GM11168 (cell line): ENCODE results near the gene MTG2.

ENCODE experiments used
- in situ Hi-C: fragments of 300-500 bp; cut with MboI; formaldehyde crosslinking; loops from one replicate; pipeline ENCODE4 v1.12.0; 2022; ENCODE audit warnings: low sequenced_read_pairs; ENCODE audit not compliant: unreplicated experiment

Gene MTG2

DNA sequence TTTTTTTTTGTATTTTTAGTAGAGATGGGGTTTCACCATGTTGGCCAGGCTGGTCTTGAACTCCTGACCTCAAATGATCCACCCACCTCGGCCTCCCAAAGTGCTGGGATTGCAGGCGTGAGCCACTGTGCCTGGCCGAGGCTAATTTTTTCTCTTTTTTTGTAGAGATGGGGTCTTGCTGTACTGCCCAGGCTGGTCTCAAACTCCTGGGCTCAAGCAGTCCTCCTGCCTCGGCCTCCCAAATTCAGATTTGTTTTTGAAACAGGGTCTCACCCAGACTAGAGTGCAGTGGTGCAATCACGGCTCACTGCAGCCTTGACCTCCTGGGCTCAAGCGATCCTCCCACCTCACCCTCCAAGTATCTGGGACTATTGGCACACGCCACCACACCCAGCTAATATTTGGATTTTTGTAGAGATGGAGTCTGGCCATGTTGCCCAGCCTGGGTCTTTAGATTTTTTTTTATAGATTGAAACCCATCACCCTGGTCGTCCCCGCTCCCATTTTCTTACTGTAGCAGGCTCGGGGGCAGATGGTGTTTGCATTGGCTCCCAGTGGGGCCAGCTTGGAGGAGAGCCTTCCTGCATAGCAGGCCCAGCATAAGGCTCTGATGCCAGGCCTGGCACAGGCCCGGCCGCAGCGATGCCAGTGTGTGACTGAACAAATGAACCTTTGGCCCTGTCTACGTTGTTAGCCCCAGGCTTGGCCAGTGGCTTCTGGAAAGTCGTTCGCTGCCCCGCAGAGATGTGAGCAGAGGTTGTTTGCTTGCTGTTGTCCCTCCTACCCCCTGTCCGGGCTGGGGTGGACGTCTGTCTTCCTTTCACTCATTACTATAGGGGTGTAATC lies 4.3 kb upstream of the MTG2 start:
- in situ Hi-C loops = no loop called here

- in situ Hi-C loops = no loop called here
Observed at GRCh38 chr20:62179162-62179504, 3.7 kb upstream of the MTG2 start.

- in situ Hi-C loops = no loop called here
Observed at GRCh38 chr20:62181808-62182207, 1.0 kb upstream of the MTG2 start.

DNA sequence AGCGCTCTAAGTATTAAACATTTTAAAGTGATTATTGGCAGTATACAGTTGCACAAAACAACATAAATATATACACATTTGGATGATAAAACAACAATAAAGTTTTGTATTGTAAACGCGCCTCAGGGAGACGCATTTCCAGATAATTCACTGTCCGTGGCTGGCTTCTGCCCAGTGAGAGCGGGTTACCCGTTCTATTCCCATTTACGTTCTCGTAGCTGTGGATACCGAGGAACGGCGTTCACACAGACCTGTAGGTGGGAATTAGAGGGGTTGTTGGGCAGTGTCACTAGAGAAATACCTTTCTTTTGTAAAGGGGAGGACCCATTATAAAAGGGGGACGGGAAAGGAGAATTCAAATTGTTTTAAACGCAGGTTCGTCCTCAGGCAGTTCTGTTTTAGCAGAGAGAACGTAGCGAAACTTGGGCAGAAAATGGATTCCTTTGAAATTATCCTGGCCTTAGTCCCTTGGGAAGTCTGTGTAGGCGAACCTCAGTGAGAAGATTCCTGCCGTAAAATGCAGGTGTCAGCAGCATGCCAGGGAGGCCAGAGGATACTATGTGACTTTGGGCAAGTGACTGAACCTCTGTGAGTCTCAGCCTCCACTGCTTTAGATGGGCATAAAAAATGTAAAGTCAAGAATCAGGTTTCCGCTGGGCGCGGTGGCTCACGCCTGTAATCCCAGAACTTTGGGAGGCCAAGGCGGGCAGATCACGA lies 756 bp downstream of the MTG2 start:
- in situ Hi-C loops = no loop called here

GRCh38 chr20:62186096-62186426 lies 3.2 kb downstream of the MTG2 start:
- in situ Hi-C loops = no loop called here

- in situ Hi-C loops = no loop called here
Observed at GRCh38 chr20:62186887-62187866, 4.3 kb downstream of the MTG2 start.

GRCh38 chr20:62190639-62191411 lies 8.0 kb downstream of the MTG2 start:
- in situ Hi-C loops = no loop called here

GRCh38 chr20:62191781-62192559 lies 9.1 kb downstream of the MTG2 start:
- in situ Hi-C loops = no loop called here

DNA sequence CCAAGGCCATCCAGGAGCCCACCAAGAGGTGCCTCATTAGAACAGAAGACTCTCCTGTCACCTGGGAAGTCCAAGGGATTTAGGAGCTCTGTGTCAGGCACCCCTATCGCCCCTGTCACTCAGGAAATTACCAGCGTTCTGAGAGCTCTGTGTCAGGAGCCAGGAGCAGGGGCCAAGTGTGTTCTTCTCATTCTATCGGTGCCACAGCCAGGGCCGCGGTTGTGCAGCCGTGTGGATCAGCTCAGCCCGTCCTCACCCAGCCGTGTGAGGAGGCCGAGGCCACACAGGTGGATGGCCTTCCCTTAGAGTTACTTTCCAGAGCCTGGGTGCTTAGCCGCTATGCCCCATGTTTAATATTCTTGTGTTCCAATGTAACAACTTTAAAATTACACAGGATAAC lies 9.8 kb downstream of the MTG2 start:
- in situ Hi-C loops = no loop called here

- in situ Hi-C loops = no loop called here
Observed at GRCh38 chr20:62193079-62194025, 10.5 kb downstream of the MTG2 start.

- in situ Hi-C loops = no loop called here
Observed at GRCh38 chr20:62195075-62195405, 12.2 kb downstream of the MTG2 start.

DNA sequence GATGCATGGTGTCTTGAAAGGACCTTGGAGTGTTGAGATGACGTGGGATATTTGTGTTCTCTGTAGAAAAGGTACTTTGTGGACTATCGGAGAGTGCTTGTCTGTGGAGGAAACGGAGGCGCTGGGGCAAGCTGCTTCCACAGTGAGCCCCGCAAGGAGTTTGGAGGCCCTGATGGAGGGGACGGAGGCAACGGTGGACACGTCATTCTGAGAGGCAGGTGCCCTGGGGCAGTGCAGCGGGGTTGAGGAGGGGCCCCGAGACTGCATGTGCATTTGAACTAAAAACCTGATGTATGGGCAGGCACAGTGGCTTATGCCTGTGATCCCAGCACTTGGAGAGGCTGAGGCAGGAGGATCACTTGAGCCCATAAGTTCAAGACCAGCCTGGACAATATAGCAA lies 12.9 kb downstream of the MTG2 start:
- in situ Hi-C loops = no loop called here

GRCh38 chr20:62196286-62196685 lies 13.5 kb downstream of the MTG2 start:
- in situ Hi-C loops = no loop called here

DNA sequence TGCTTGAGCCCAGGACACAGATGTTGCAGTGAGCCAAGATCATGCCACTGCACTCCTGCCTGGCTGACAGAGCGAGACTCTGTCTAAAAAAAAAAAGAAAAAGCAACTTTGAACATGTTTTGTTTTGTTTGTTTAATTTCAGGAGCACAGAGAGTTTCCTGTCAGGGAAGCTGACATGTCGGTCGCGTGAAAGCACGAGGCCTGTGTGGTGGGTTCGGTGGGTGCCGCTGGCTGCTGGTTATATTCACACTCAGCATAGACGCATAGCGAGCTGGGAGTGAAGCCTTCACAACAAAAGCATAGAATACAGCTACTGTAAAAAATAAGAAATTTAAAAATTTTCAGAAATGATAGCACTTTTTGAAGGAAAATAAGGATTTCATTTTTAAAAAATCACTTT lies 14.5 kb downstream of the MTG2 start:
- in situ Hi-C loops = no loop called here

DNA sequence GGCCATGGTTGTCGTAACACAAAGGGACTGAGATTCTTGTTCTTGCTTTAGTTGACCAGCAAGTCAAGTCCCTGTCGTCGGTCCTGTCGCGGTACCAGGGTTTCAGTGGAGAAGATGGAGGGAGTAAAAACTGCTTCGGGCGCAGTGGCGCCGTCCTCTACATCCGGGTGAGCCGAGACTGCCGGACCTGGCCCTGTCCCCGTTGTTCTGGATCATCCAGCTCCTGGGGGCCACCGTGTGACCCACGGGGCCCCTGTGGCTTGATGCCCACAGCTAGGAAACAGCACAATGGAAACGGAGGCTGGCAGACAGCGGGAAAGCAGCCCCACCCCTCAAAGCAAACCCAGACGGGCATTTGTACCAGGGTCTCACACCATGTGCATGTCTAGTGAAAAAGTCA lies 15.0 kb downstream of the MTG2 start:
- in situ Hi-C loops = no loop called here

GRCh38 chr20:62198496-62198895 lies 15.7 kb downstream of the MTG2 start:
- in situ Hi-C loops = no loop called here

DNA sequence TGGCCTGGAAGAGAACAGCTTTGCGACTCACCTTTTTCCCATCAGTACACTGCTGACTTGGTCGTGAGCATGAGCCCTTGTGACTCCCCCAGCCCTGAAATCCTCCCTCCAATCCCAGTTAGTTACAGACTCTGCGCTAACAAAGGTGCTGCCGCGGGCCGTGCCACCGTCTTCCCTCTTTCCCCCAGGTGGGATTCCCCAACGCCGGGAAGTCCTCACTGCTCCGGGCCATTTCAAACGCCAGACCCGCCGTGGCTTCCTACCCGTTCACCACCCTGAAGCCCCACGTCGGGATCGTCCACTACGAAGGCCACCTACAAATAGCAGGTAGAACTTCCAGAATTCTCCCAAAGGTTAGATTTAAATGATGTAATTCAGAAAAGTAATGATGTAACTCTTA lies 16.1 kb downstream of the MTG2 start:
- in situ Hi-C loops = no loop called here

DNA sequence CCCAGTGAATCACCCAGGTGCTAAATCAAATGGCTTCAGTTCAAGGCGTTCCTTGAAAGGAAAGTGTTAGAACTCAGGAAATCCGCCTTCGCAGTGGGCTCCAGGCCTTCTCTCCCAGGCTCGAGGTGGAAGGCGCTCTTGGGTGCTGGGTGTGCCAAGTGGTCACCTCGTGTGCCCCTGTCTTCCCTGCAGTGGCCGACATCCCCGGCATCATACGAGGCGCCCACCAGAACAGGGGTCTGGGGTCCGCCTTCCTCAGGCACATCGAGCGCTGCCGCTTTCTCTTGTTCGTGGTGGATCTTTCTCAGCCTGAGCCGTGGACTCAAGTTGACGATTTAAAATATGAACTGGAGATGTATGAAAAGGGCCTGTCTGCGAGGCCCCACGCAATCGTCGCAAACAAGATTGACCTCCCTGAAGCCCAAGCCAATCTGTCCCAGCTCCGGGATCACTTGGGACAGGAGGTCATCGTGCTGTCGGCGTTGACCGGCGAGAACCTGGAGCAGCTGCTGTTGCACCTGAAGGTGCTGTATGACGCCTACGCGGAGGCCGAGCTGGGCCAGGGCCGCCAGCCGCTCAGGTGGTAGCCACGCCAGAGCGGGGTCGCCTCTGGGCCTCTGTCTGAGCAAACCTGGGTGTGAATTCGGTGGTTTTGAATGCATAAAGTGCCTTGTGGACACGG lies 17.8 kb downstream of the MTG2 start:
- in situ Hi-C loops = no loop called here
